ENCODE data around the gene CEBPA.

The CEBPA gene

GRCh38 chr19:33266974-33267484 is 35.3 kb downstream of the CEBPA start:
- TF ChIP-seq CTCF (IDR thresholded peaks at IDR 0.05; ENCODE audit: borderline replicate concordance, extremely low read depth, low read length, poor library complexity, severe bottlenecking) (no peak), EZH2 (IDR thresholded peaks at IDR 0.05; ENCODE audit: borderline replicate concordance, low read depth, low read length, severe bottlenecking) (no peak)
- no peak for ATAC-seq (ENCODE audit: insufficient read depth, low read depth)

GRCh38 chr19:33264881-33265445 is 37.4 kb downstream of the CEBPA start:
- H4K20me1 ChIP-seq (ENCODE audit: insufficient read depth, low read length): peaks cover 8% of the 10 kb centered on the region; the same call in 1 of the 2 replicates
- no peak overlapping the region for H3K4me3 ChIP-seq (ENCODE audit: low read depth in 1 of 2, low read length in 2 of 2)
- no peak overlapping the region for H3K27ac ChIP-seq (ENCODE audit: low read length)
- no peak for TF ChIP-seq EZH2 (IDR thresholded peaks at IDR 0.05; ENCODE audit: borderline replicate concordance, low read depth, low read length, severe bottlenecking)
- TF ChIP-seq CTCF (IDR thresholded peaks at IDR 0.05; ENCODE audit: borderline replicate concordance, extremely low read depth, low read length, poor library complexity, severe bottlenecking): no peak
- ATAC-seq (ENCODE audit: insufficient read depth, low read depth): no peak
- no peaks in the 10 kb centered on the region for H3K79me2 ChIP-seq (ENCODE audit: insufficient read depth, low read length)
- no peak overlapping the region for H3K4me2 ChIP-seq (ENCODE audit: insufficient read depth, low read length)
- no peaks in the 10 kb centered on the region for H3K4me1 ChIP-seq (ENCODE audit: insufficient read depth, low read length)
- H3K27me3 ChIP-seq (ENCODE audit: insufficient read depth, low read length, poor library complexity): peaks cover 15% of the 10 kb centered on the region
- H3K36me3 ChIP-seq (ENCODE audit: insufficient read depth, low read length): no peaks in the 10 kb centered on the region
- DNase-seq: no peak
- no peak overlapping the region for H3K9ac ChIP-seq (ENCODE audit: low read depth, low read length)
- H2AFZ ChIP-seq (ENCODE audit: low read depth, low read length): no peak overlapping the region
- H3K9me3 ChIP-seq (ENCODE audit: insufficient read depth, low read length, severe bottlenecking): no peaks in the 10 kb centered on the region

More at GRCh38 chr19:33266974-33267484, 35.3 kb downstream of the CEBPA start:
- Histone ChIP-seq H3K4me3 (ENCODE audit: low read depth in 1 of 2, low read length in 2 of 2) (no peak overlapping the region), H3K9ac (ENCODE audit: low read depth, low read length) (no peak overlapping the region), H3K4me1 (ENCODE audit: insufficient read depth, low read length) (no peaks in the 10 kb centered on the region), H4K20me1 (ENCODE audit: insufficient read depth, low read length) (peaks cover 8% of the 10 kb centered on the region; the same call in 1 of the 2 replicates), H3K36me3 (ENCODE audit: insufficient read depth, low read length) (no peaks in the 10 kb centered on the region), H3K79me2 (ENCODE audit: insufficient read depth, low read length) (no peaks in the 10 kb centered on the region), H3K4me2 (ENCODE audit: insufficient read depth, low read length) (no peak overlapping the region), H3K27me3 (ENCODE audit: insufficient read depth, low read length, poor library complexity) (no peaks in the 10 kb centered on the region), H3K27ac (ENCODE audit: low read length) (no peak overlapping the region), H3K9me3 (ENCODE audit: insufficient read depth, low read length, severe bottlenecking) (no peaks in the 10 kb centered on the region), H2AFZ (ENCODE audit: low read depth, low read length) (no peak overlapping the region)
- no peak for DNase-seq

GRCh38 chr19:33263325-33264023 is 38.9 kb downstream of the CEBPA start:
- no peak for DNase-seq
- no peaks in the 10 kb centered on the region for H3K36me3 ChIP-seq (ENCODE audit: insufficient read depth, low read length)
- H3K9me3 ChIP-seq (ENCODE audit: insufficient read depth, low read length, severe bottlenecking): no peaks in the 10 kb centered on the region
- H3K27ac ChIP-seq (ENCODE audit: low read length): no peak overlapping the region
- H3K4me2 ChIP-seq (ENCODE audit: insufficient read depth, low read length): no peak overlapping the region
- H3K9ac ChIP-seq (ENCODE audit: low read depth, low read length): no peak overlapping the region
- no peak overlapping the region for H2AFZ ChIP-seq (ENCODE audit: low read depth, low read length)
- no peaks in the 10 kb centered on the region for H3K4me1 ChIP-seq (ENCODE audit: insufficient read depth, low read length)
- TF ChIP-seq CTCF (IDR thresholded peaks at IDR 0.05; ENCODE audit: borderline replicate concordance, extremely low read depth, low read length, poor library complexity, severe bottlenecking) (no peak), EZH2 (IDR thresholded peaks at IDR 0.05; ENCODE audit: borderline replicate concordance, low read depth, low read length, severe bottlenecking) (no peak)
- H3K4me3 ChIP-seq (ENCODE audit: low read depth in 1 of 2, low read length in 2 of 2): no peak overlapping the region
- no peaks in the 10 kb centered on the region for H3K79me2 ChIP-seq (ENCODE audit: insufficient read depth, low read length)
- peaks cover 8% of the 10 kb centered on the region; the same call in 1 of the 2 replicates for H4K20me1 ChIP-seq (ENCODE audit: insufficient read depth, low read length)
- ATAC-seq (ENCODE audit: insufficient read depth, low read depth): no peak
- H3K27me3 ChIP-seq (ENCODE audit: insufficient read depth, low read length, poor library complexity): peaks cover 15% of the 10 kb centered on the region
